Liver (tissue), 9 donors: ENCODE results near the gene FOXR1. TPM values are rescaled to one million over a fixed set of nuclear protein-coding genes. Genes with fewer than 3 reads are reported as not detected.

Source experiments
- DNase-seq: peaks from one replicate; pipeline ENCODE4 v3.0.0-alpha.2; 2017; ENCODE audit warnings: low spot score
- H3K27ac ChIP-seq, 2 donors: one replicate each; pipeline ENCODE4 v1.7.0; 2013; ENCODE audit warnings: inconsistent platforms in 2 of 2, low read length in 2 of 2, control low read depth in 1 of 2, low read depth in 1 of 2, mild to moderate bottlenecking in 1 of 2
- H3K27me3 ChIP-seq, 4 donors: one replicate each; pipeline versions ENCODE4 v1.6.1 to v1.7.0; 2013; ENCODE audit warnings: low read length in 3 of 4, inconsistent platforms in 1 of 4, mild to moderate bottlenecking in 1 of 4, moderate library complexity in 1 of 4; ENCODE audit not compliant: control insufficient read depth in 4 of 4, insufficient read depth in 4 of 4
- H3K36me3 ChIP-seq, 4 donors: one replicate each; pipeline versions ENCODE4 v1.6.1 to v1.7.0; 2013; ENCODE audit warnings: low read length in 3 of 4, mild to moderate bottlenecking in 3 of 4, low read depth in 1 of 4, moderate library complexity in 1 of 4; ENCODE audit not compliant: control insufficient read depth in 4 of 4, insufficient read depth in 3 of 4
- H3K4me1 ChIP-seq, 4 donors: one replicate each; pipeline versions ENCODE4 v1.6.1 to v1.7.0; 2013; ENCODE audit warnings: low read length in 3 of 4, mild to moderate bottlenecking in 3 of 4, moderate library complexity in 1 of 4; ENCODE audit not compliant: control insufficient read depth in 4 of 4, insufficient read depth in 4 of 4
- H3K4me3 ChIP-seq, 3 donors: one replicate each; pipeline versions ENCODE4 v1.6.1 to v1.7.0; 2013; ENCODE audit warnings: low read length in 3 of 3, control low read depth in 1 of 3, low read depth in 1 of 3, mild to moderate bottlenecking in 1 of 3
- H3K9ac ChIP-seq, 2 donors: one replicate each; pipeline ENCODE4 v1.7.0; 2013; ENCODE audit warnings: low read length in 2 of 2, mild to moderate bottlenecking in 2 of 2, moderate library complexity in 2 of 2, control low read depth in 1 of 2, low read depth in 1 of 2
- H3K9me3 ChIP-seq, 4 donors: one replicate each; pipeline versions ENCODE4 v1.6.1 to v1.7.0; 2013; ENCODE audit warnings: low read length in 3 of 4; ENCODE audit not compliant: control insufficient read depth in 4 of 4
- ATF3 ChIP-seq: IDR thresholded peaks from 2 replicates; pipeline ENCODE4 v1.6.1; 2016; ENCODE audit warnings: antibody characterized with exemption
- FOXA1 ChIP-seq: IDR thresholded peaks from 2 replicates; pipeline ENCODE4 v1.6.1; 2016; ENCODE audit warnings: antibody characterized with exemption
- FOXA2 ChIP-seq: IDR thresholded peaks from 2 replicates; pipeline ENCODE4 v1.6.1; 2016; ENCODE audit warnings: antibody characterized with exemption
- GABPA ChIP-seq, 2 donors: IDR thresholded peaks in 1 of 2; conservative IDR thresholded peaks in 1 of 2; 2 replicates each; pipeline ENCODE4 v1.6.1; 2016; ENCODE audit warnings: antibody characterized with exemption in 2 of 2, mild to moderate bottlenecking in 1 of 2, moderate library complexity in 1 of 2
- HNF4A ChIP-seq, 2 donors: conservative IDR thresholded peaks; 2 replicates each; pipeline ENCODE4 v1.6.1; 2016; ENCODE audit warnings: antibody characterized with exemption in 2 of 2, mild to moderate bottlenecking in 2 of 2
- HNF4G ChIP-seq: IDR thresholded peaks from 2 replicates; pipeline ENCODE4 v1.6.1; 2016; ENCODE audit warnings: antibody characterized with exemption
- JUND ChIP-seq, 2 donors: IDR thresholded peaks; 2 replicates each; pipeline ENCODE4 v1.6.1; 2016; ENCODE audit warnings: antibody characterized with exemption in 2 of 2
- MAX ChIP-seq: IDR thresholded peaks from 2 replicates; pipeline ENCODE4 v1.6.1; 2016; ENCODE audit warnings: antibody characterized with exemption
- NR2F2 ChIP-seq: IDR thresholded peaks from 2 replicates; pipeline ENCODE4 v1.6.1; 2016; ENCODE audit warnings: antibody characterized with exemption
- RAD21 ChIP-seq, 2 donors: IDR thresholded peaks; 2 replicates each; pipeline ENCODE4 v1.6.1; 2016; ENCODE audit warnings: antibody characterized with exemption in 2 of 2, mild to moderate bottlenecking in 2 of 2
- RXRA ChIP-seq, 2 donors: IDR thresholded peaks; 2 replicates each; pipeline ENCODE4 v1.6.1; 2017 to 2018; ENCODE audit warnings: antibody characterized with exemption in 2 of 2, mild to moderate bottlenecking in 1 of 2
- SP1 ChIP-seq: IDR thresholded peaks from 2 replicates; pipeline ENCODE4 v1.6.1; 2018; ENCODE audit warnings: antibody characterized with exemption, mild to moderate bottlenecking
- TAF1 ChIP-seq: conservative IDR thresholded peaks from 2 replicates; pipeline ENCODE4 v1.6.1; 2016; ENCODE audit warnings: antibody characterized with exemption, mild to moderate bottlenecking
- YY1 ChIP-seq: IDR thresholded peaks from 2 replicates; pipeline ENCODE4 v1.6.1; 2016; ENCODE audit warnings: antibody characterized with exemption, mild to moderate bottlenecking
- WGBS: extraction: QIAGEN DNeasy Blood & Tissue Kit; methylation state at CpG from one replicate; pipeline ENCODE4 v1.1.7; 2013; 5-methylcytosine and 5-hydroxymethylcytosine counted together
- polyA plus RNA-seq, 2 donors: library from polyadenylated mRNA; stranded (reverse) in 1 of 2; unstranded in 1 of 2; fragments of 200-250 nt in 1 of 2; fragments of >200 nt in 1 of 2; fragmentation: Nextera tagmentation in 1 of 2; extraction: Ambion mirVana in 1 of 2; gene quantifications; one replicate each; pipeline versions ENCODE4 v1.2.1 to v1.2.3, GENCODE V29; 2013 to 2015
- total RNA-seq, 2 donors: library from RNA; depleted of rRNA; stranded (reverse); fragments of >200 nt; gene quantifications; one replicate each; pipeline ENCODE4 v1.2.3, GENCODE V29; 2014
- TF ChIP-seq, protein P1 (sequence below): IDR thresholded peaks from 2 replicates; pipeline ENCODE4 v1.6.1; 2016; ENCODE audit warnings: antibody characterized with exemption, mild to moderate bottlenecking
- TF ChIP-seq, protein P2 (sequence below): fragments of 150-350 bp; IDR thresholded peaks from 2 replicates; pipeline ENCODE4 v1.5.1; 2017; ENCODE audit warnings: improper control_type of control experiment, low read depth, low read length; ENCODE audit not compliant: missing input control
- TF ChIP-seq, protein P3 (sequence below): IDR thresholded peaks from 2 replicates; pipeline ENCODE4 v1.6.1; 2016; ENCODE audit warnings: antibody characterized with exemption
- donor health status: healthy.
- donor health status: healthy.
- donor health status: healthy.
- donor health status: healthy.
- donor health status: healthy.

The FOXR1 gene
- total and polyA plus RNA-seq, 4 donors: not detected

- H3K27me3 ChIP-seq: no peaks in the 10 kb centered on the region
- peaks cover 19 to 89% (median 68%) of the 10 kb centered on the region in 4 donors for H3K4me1 ChIP-seq
- H3K9ac ChIP-seq: no peak overlapping the region
- no peaks in the 10 kb centered on the region for H3K9me3 ChIP-seq
- TF ChIP-seq, protein P1, sequence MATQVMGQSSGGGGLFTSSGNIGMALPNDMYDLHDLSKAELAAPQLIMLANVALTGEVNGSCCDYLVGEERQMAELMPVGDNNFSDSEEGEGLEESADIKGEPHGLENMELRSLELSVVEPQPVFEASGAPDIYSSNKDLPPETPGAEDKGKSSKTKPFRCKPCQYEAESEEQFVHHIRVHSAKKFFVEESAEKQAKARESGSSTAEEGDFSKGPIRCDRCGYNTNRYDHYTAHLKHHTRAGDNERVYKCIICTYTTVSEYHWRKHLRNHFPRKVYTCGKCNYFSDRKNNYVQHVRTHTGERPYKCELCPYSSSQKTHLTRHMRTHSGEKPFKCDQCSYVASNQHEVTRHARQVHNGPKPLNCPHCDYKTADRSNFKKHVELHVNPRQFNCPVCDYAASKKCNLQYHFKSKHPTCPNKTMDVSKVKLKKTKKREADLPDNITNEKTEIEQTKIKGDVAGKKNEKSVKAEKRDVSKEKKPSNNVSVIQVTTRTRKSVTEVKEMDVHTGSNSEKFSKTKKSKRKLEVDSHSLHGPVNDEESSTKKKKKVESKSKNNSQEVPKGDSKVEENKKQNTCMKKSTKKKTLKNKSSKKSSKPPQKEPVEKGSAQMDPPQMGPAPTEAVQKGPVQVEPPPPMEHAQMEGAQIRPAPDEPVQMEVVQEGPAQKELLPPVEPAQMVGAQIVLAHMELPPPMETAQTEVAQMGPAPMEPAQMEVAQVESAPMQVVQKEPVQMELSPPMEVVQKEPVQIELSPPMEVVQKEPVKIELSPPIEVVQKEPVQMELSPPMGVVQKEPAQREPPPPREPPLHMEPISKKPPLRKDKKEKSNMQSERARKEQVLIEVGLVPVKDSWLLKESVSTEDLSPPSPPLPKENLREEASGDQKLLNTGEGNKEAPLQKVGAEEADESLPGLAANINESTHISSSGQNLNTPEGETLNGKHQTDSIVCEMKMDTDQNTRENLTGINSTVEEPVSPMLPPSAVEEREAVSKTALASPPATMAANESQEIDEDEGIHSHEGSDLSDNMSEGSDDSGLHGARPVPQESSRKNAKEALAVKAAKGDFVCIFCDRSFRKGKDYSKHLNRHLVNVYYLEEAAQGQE: no peak
- TF ChIP-seq HNF4G (peak; percentile 32), FOXA2 (no peak), SP1 (peak; percentile 54), NR2F2 (peak; percentile 94), MAX (no peak), ATF3 (no peak), TAF1 (no peak), GABPA (IDR thresholded peaks at IDR 0.05 in 1 of 2, conservative IDR thresholded peaks at IDR 0.05 in 1 of 2) (no peak), RAD21 (IDR thresholded peaks at IDR 0.05) (peak in 1 of 2 donors; percentile 5), RXRA (IDR thresholded peaks at IDR 0.05) (peak; percentile 30 to 44), YY1 (no peak), JUND (IDR thresholded peaks at IDR 0.05) (no peak), FOXA1 (no peak), HNF4A (conservative IDR thresholded peaks at IDR 0.05) (peak; percentile 80 to 84)
- TF ChIP-seq, protein P2, sequence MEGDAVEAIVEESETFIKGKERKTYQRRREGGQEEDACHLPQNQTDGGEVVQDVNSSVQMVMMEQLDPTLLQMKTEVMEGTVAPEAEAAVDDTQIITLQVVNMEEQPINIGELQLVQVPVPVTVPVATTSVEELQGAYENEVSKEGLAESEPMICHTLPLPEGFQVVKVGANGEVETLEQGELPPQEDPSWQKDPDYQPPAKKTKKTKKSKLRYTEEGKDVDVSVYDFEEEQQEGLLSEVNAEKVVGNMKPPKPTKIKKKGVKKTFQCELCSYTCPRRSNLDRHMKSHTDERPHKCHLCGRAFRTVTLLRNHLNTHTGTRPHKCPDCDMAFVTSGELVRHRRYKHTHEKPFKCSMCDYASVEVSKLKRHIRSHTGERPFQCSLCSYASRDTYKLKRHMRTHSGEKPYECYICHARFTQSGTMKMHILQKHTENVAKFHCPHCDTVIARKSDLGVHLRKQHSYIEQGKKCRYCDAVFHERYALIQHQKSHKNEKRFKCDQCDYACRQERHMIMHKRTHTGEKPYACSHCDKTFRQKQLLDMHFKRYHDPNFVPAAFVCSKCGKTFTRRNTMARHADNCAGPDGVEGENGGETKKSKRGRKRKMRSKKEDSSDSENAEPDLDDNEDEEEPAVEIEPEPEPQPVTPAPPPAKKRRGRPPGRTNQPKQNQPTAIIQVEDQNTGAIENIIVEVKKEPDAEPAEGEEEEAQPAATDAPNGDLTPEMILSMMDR: no peak
- TF ChIP-seq, protein P3, sequence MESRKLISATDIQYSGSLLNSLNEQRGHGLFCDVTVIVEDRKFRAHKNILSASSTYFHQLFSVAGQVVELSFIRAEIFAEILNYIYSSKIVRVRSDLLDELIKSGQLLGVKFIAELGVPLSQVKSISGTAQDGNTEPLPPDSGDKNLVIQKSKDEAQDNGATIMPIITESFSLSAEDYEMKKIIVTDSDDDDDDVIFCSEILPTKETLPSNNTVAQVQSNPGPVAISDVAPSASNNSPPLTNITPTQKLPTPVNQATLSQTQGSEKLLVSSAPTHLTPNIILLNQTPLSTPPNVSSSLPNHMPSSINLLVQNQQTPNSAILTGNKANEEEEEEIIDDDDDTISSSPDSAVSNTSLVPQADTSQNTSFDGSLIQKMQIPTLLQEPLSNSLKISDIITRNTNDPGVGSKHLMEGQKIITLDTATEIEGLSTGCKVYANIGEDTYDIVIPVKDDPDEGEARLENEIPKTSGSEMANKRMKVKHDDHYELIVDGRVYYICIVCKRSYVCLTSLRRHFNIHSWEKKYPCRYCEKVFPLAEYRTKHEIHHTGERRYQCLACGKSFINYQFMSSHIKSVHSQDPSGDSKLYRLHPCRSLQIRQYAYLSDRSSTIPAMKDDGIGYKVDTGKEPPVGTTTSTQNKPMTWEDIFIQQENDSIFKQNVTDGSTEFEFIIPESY: no peak
- H3K36me3 ChIP-seq: peaks cover 5 to 18% (median 15%) of the 10 kb centered on the region in 4 donors
- peak overlapping the region; percentile 92 to 97 for H3K27ac ChIP-seq
- peak overlapping the region in 1 of 3 donors; percentile 6 for H3K4me3 ChIP-seq
- 36% methylated on average over 15 of the region's 15 CpGs for WGBS
- no peak for DNase-seq
Measured at GRCh38 chr11:119024430-119025098, 53.0 kb downstream of the FOXR1 start.
